Activated CD4-positive, alpha-beta memory T cell treated with anti-CD3 and anti-CD28 coated beads for 36 hours (primary cell): ENCODE results near the gene ARL6IP4. TPM values are rescaled to one million over a fixed set of nuclear protein-coding genes. Genes with fewer than 3 reads are reported as not detected.

Experiments used
- CTCF ChIA-PET: fragments of 350-600 bp; sonication (Branson Sonifier 250); formaldehyde crosslinking; loops from one replicate; lab custom pipeline; 2021; ENCODE audit warnings: antibody characterized with exemption, inconsistent platforms; lab: Charles Lee
- POLR2A ChIA-PET: fragments of 350-600 bp; sonication (Branson Sonifier 250); formaldehyde crosslinking; loops from one replicate; lab custom pipeline; 2021; ENCODE audit warnings: antibody characterized with exemption; lab: Charles Lee
- DNase-seq: peaks from one replicate; pipeline ENCODE4 v3.0.0-alpha.2; 2020
- H3K27ac Mint-ChIP-seq: one replicate; pipeline ENCODE4 v1.8.0; 2021; ENCODE audit warnings: mixed read lengths
- H3K27me3 Mint-ChIP-seq: one replicate; pipeline ENCODE4 v1.8.0; 2021; ENCODE audit warnings: mixed read lengths
- H3K36me3 Mint-ChIP-seq: one replicate; pipeline ENCODE4 v1.8.0; 2021; ENCODE audit warnings: mixed read lengths
- H3K4me1 Mint-ChIP-seq: one replicate; pipeline ENCODE4 v1.8.0; 2021; ENCODE audit warnings: low read depth, mixed read lengths
- H3K4me3 Mint-ChIP-seq: one replicate; pipeline ENCODE4 v1.8.0; 2021; ENCODE audit warnings: mild to moderate bottlenecking, mixed read lengths
- H3K9me3 Mint-ChIP-seq: one replicate; pipeline ENCODE4 v1.8.0; 2021; ENCODE audit warnings: mixed read lengths
- intact Hi-C: fragments of 100-400 bp; cut with micrococcal nuclease; formaldehyde crosslinking; loops from one replicate; pipeline ENCODE4 v1.15.1; 2023
- total RNA-seq, 2 experiments: library from RNA; stranded (reverse); gene quantifications; one replicate each; pipeline ENCODE4 v1.2.3, GENCODE V29; 2021

Gene ARL6IP4
- total RNA-seq, 2 experiments from 2014 or later, result 180 to 188 TPM

DNA sequence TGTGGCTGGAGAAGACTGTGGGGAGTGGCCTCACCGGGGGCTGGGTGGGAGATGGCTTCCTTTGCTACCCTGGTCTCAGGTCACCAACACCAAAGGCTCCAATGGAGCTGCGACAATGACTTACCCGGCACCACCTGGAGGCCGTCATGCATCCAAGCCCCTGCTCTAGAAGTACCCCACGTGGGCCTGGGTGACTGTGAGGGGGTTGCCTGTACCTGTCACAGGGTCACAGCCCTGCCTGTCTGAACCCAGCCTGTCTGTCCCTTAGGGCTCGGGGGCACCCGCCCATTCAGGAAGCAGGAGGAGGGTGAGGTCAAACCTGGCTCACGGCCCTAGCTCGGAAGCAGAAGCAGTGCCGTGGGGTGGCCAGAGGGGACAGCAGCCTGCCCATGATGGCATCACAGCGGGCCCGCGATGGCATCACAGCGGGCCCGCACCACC lies 33.1 kb upstream of the ARL6IP4 start:
- no peak for DNase-seq
- Mint-ChIP-seq H3K36me3 (no peaks in the 10 kb centered on the region), H3K4me3 (no peak overlapping the region), H3K27me3 (no peaks in the 10 kb centered on the region), H3K27ac (no peak overlapping the region), H3K4me1 (peaks cover 23% of the 10 kb centered on the region), H3K9me3 (no peaks in the 10 kb centered on the region)
- intact Hi-C loops, result loop anchor here (2.0 kb wide), 3 partner anchors 49 to 73 kb away; no protein-coding TSS in a partner anchor
- CTCF ChIA-PET, result interaction anchor here (1.3 to 15.9 kb wide), 4 partner anchors 48 to 154 kb away, joined by 3 to 239 read pairs (median 8); no protein-coding TSS in a partner anchor
- POLR2A ChIA-PET, result no interaction called here

GRCh38 chr12:122948605-122949004 lies 31.9 kb upstream of the ARL6IP4 start:
- POLR2A ChIA-PET, result interaction anchor here (0.6 kb wide), 1 partner anchor 94 kb away, joined by 4 read pairs; no protein-coding TSS in a partner anchor

DNA sequence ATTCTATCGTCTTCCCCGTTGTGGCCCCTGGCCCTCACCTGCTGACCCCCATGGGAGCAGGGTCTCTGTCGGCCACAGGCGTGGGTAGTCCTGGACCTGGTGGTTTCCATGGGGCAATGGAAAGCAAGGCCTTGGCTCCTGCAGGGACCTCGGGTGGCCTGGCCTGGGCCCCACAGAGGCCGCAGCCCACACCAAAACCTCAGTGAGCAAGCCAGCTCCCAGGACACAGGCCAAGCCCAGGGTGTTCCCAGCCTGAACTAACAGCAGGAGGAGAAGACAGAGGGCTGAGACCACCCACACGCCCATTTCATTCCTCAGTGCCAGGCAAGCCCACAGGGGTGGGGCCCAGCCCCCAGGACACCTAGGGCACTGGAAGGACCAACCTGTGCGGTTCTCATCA lies 31.1 kb upstream of the ARL6IP4 start:
- DNase-seq, result no peak
- H3K9me3 Mint-ChIP-seq, result no peaks in the 10 kb centered on the region
- H3K4me1 Mint-ChIP-seq, result peaks cover 16% of the 10 kb centered on the region
- intact Hi-C loops, result no loop called here
- CTCF ChIA-PET, result interaction anchor here (0.6 to 15.9 kb wide), 6 partner anchors 63 to 155 kb away, joined by 3 to 239 read pairs (median 4); no protein-coding TSS in a partner anchor
- POLR2A ChIA-PET, result no interaction called here
- no peak overlapping the region for H3K4me3 Mint-ChIP-seq
- H3K36me3 Mint-ChIP-seq, result no peaks in the 10 kb centered on the region
- H3K27me3 Mint-ChIP-seq, result no peaks in the 10 kb centered on the region
- no peak overlapping the region for H3K27ac Mint-ChIP-seq

More at GRCh38 chr12:122948605-122949004, 31.9 kb upstream of the ARL6IP4 start:
- DNase-seq, result no peak
- Mint-ChIP-seq H3K4me3 (no peak overlapping the region), H3K27ac (no peak overlapping the region), H3K36me3 (no peaks in the 10 kb centered on the region), H3K27me3 (no peaks in the 10 kb centered on the region), H3K4me1 (peaks cover 17% of the 10 kb centered on the region), H3K9me3 (no peaks in the 10 kb centered on the region)
- intact Hi-C loops, result no loop called here
- CTCF ChIA-PET, result interaction anchor here (1.4 to 15.9 kb wide), 4 partner anchors 66 to 154 kb away, joined by 3 to 239 read pairs (median 7); no protein-coding TSS in a partner anchor

GRCh38 chr12:122949816-122950675 lies 30.4 kb upstream of the ARL6IP4 start:
- POLR2A ChIA-PET, result no interaction called here
- H3K4me3 Mint-ChIP-seq, result no peak overlapping the region
- DNase-seq, result no peak

GRCh38 chr12:122951406-122951805 lies 29.1 kb upstream of the ARL6IP4 start:
- Mint-ChIP-seq H3K36me3 (no peaks in the 10 kb centered on the region), H3K27me3 (no peaks in the 10 kb centered on the region), H3K4me3 (no peak overlapping the region), H3K27ac (no peak overlapping the region), H3K4me1 (peaks cover 13% of the 10 kb centered on the region), H3K9me3 (no peaks in the 10 kb centered on the region)
- ChIA-PET CTCF (interaction anchor here (1.1 to 15.9 kb wide), 6 partner anchors 63 to 157 kb away, joined by 3 to 239 read pairs (median 9); no protein-coding TSS in a partner anchor), POLR2A (interaction anchor here (0.7 to 1.6 kb wide), 2 partner anchors 91 to 364 kb away, joined by 3 to 6 read pairs; no protein-coding TSS in a partner anchor)
- no peak for DNase-seq
- intact Hi-C loops, result no loop called here

More at GRCh38 chr12:122949816-122950675, 30.4 kb upstream of the ARL6IP4 start:
- Mint-ChIP-seq H3K27ac (no peak overlapping the region), H3K9me3 (no peaks in the 10 kb centered on the region), H3K36me3 (no peaks in the 10 kb centered on the region), H3K4me1 (peaks cover 16% of the 10 kb centered on the region), H3K27me3 (no peaks in the 10 kb centered on the region)
- intact Hi-C loops, result no loop called here
- CTCF ChIA-PET, result interaction anchor here (0.6 to 15.9 kb wide), 6 partner anchors 62 to 156 kb away, joined by 3 to 239 read pairs (median 4); no protein-coding TSS in a partner anchor

GRCh38 chr12:122951979-122952892 lies 28.2 kb upstream of the ARL6IP4 start:
- H3K4me3 Mint-ChIP-seq, result no peak overlapping the region
- peak; percentile 85 for DNase-seq
- POLR2A ChIA-PET, result interaction anchor here (1.6 kb wide), 1 partner anchor 91 kb away, joined by 6 read pairs; no protein-coding TSS in a partner anchor
- intact Hi-C loops, result loop anchor here (1.0 kb wide), 3 partner anchors 72 to 159 kb away; no protein-coding TSS in a partner anchor
- H3K27ac Mint-ChIP-seq, result no peak overlapping the region
- no peaks in the 10 kb centered on the region for H3K27me3 Mint-ChIP-seq
- H3K36me3 Mint-ChIP-seq, result no peaks in the 10 kb centered on the region
- CTCF ChIA-PET, result interaction anchor here (0.6 to 15.9 kb wide), 27 partner anchors 13 to 286 kb away, joined by 3 to 239 read pairs (median 4); partner anchors contain the start of genes ABCB9, OGFOD2 and PITPNM2
- peaks cover 4% of the 10 kb centered on the region for H3K4me1 Mint-ChIP-seq
- H3K9me3 Mint-ChIP-seq, result no peaks in the 10 kb centered on the region

GRCh38 chr12:122955156-122955555 lies 25.3 kb upstream of the ARL6IP4 start:
- H3K4me3 Mint-ChIP-seq, result no peak overlapping the region
- intact Hi-C loops, result no loop called here
- DNase-seq, result no peak
- ChIA-PET POLR2A (no interaction called here), CTCF (interaction anchor here (0.6 to 15.9 kb wide), 4 partner anchors 94 to 283 kb away, joined by 3 to 239 read pairs (median 4); no protein-coding TSS in a partner anchor)
- H3K36me3 Mint-ChIP-seq, result no peaks in the 10 kb centered on the region
- no peak overlapping the region for H3K27ac Mint-ChIP-seq
- no peaks in the 10 kb centered on the region for H3K9me3 Mint-ChIP-seq
- no peaks in the 10 kb centered on the region for H3K27me3 Mint-ChIP-seq
- peaks cover 2% of the 10 kb centered on the region for H3K4me1 Mint-ChIP-seq

DNA sequence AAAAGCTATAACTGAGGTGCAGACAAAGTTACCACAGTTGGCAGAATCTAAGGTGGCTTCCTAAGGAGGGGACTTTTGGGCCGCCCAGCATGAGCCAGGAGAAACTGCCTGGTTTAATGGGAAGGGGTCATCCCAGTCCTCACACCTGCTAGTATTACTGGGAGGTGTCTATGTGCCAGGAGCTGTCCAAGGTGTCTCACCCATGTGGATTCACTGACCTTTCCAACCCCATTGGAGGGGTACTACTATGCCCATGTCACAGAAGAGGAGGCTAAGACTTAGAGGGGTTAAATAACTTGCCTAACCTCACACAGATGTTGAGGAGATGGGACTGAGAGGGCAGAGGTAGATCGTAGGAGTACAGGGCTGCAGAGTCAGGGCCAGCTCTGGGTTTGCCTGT lies 24.4 kb upstream of the ARL6IP4 start:
- no peak for DNase-seq
- no peak overlapping the region for H3K4me3 Mint-ChIP-seq
- ChIA-PET POLR2A (no interaction called here), CTCF (interaction anchor here (0.6 to 15.9 kb wide), 5 partner anchors 10 to 282 kb away, joined by 3 to 239 read pairs (median 3); no protein-coding TSS in a partner anchor)
- no peaks in the 10 kb centered on the region for H3K27me3 Mint-ChIP-seq
- no peaks in the 10 kb centered on the region for H3K9me3 Mint-ChIP-seq
- intact Hi-C loops, result no loop called here
- H3K36me3 Mint-ChIP-seq, result no peaks in the 10 kb centered on the region
- H3K27ac Mint-ChIP-seq, result no peak overlapping the region
- H3K4me1 Mint-ChIP-seq, result peaks cover 2% of the 10 kb centered on the region

DNA sequence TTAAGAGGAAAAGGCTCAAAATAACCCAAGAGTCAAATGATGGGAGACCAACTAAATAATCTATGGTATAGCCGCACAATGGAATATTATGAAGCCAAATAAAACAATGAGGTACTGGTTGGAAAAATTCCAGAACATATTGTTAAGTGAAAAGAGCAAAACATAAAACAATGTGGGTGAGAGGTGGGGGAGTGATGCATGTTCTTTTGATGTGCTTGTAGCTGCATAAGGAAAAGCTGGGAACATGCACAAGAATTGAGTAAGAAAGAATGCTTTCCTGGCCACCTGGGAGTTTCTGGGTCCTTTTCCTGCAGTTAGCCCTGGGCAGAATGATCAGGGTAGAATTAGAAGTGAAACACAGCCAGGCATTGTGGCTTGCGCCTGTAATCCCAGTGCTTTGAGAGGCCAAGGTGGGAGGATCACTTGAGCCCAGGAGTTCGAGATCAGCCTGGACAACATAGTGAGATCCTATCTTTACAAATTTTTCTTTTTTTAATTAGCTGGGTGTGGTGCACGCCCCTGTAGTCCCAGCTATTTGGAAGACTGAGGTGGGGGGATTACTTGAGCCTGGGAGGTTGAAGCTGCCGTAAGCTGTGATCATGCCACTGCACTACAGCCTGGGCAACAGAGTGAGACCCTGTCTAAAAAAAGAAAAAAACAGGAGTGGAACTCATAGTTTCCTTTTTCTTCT lies 22.1 kb upstream of the ARL6IP4 start:
- Mint-ChIP-seq H3K27me3 (no peaks in the 10 kb centered on the region), H3K27ac (no peak overlapping the region), H3K4me3 (no peak overlapping the region), H3K4me1 (no peaks in the 10 kb centered on the region), H3K9me3 (no peaks in the 10 kb centered on the region), H3K36me3 (no peaks in the 10 kb centered on the region)
- intact Hi-C loops, result no loop called here
- CTCF ChIA-PET, result interaction anchor here (15.9 kb wide), 1 partner anchor 97 kb away, joined by 239 read pairs; no protein-coding TSS in a partner anchor
- DNase-seq, result no peak
- POLR2A ChIA-PET, result no interaction called here

DNA sequence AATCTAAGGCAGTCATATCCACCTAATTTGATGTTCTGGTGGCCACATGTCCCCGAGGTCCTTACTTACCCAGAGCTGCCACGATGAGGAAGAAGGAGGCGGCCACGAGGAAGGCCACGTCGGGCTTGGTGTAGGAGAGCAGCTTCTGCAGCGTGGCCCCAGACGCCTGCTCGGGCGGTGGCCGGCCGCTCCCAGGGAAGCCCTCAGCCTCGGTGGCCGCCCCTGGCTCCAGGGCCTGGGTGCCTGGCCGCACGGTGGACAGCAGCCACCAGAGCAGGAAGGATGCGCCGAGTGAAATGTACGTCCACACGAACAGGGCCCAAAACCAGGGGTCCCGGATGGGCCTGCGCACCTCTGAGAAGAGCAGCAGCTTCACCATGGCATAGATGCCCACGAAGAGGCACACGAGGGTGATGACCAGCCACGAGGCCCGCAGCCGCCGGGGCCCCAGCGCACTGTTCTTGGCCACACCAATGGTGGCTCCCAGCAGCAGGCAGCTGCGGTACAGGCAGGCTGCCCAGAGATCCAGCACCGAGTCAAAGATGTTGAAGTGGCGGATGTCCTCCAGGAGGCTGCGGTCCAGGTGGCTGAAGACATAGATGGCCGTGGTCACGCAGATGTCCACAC lies 20.8 kb upstream of the ARL6IP4 start:
- POLR2A ChIA-PET, result no interaction called here
- CTCF ChIA-PET, result interaction anchor here (15.9 kb wide), 1 partner anchor 98 kb away, joined by 239 read pairs; no protein-coding TSS in a partner anchor

More for the DNA sequence above, 20.8 kb upstream of the ARL6IP4 start:
- H3K27me3 Mint-ChIP-seq, result no peaks in the 10 kb centered on the region
- no peaks in the 10 kb centered on the region for H3K36me3 Mint-ChIP-seq
- H3K4me3 Mint-ChIP-seq, result no peak overlapping the region
- DNase-seq, result no peak
- H3K9me3 Mint-ChIP-seq, result no peaks in the 10 kb centered on the region
- no peak overlapping the region for H3K27ac Mint-ChIP-seq
- peaks cover 1% of the 10 kb centered on the region for H3K4me1 Mint-ChIP-seq
- intact Hi-C loops, result no loop called here
